WTC11 (cell line): ENCODE data around the gene CELSR1.

Source experiments
- ATF2 ChIP-seq: sonication (generic); formaldehyde crosslinking; IDR thresholded peaks from 2 replicates; pipeline ENCODE4 v1.8.1; 2022; ENCODE audit warnings: low read depth, missing genetic modification reagents, borderline replicate concordance
- CBFB ChIP-seq: sonication (generic); formaldehyde crosslinking; IDR thresholded peaks from 2 replicates; pipeline ENCODE4 v1.8.1; 2022; ENCODE audit warnings: mild to moderate bottlenecking, low read depth, missing genetic modification reagents
- CREB1 ChIP-seq: sonication (generic); formaldehyde crosslinking; IDR thresholded peaks from 2 replicates; pipeline ENCODE4 v1.8.0; 2023; ENCODE audit warnings: mild to moderate bottlenecking, missing genetic modification reagents
- FOXJ3 ChIP-seq: sonication (generic); formaldehyde crosslinking; IDR thresholded peaks from 2 replicates; pipeline ENCODE4 v1.9.0; 2021; ENCODE audit warnings: missing genetic modification reagents, mild to moderate bottlenecking, borderline replicate concordance
- NFE2L1 ChIP-seq: sonication (generic); formaldehyde crosslinking; IDR thresholded peaks from 2 replicates; pipeline ENCODE4 v1.8.1; 2023; ENCODE audit warnings: missing genetic modification reagents
- NR2C2 ChIP-seq: sonication (generic); formaldehyde crosslinking; IDR thresholded peaks from 2 replicates; pipeline ENCODE4 v1.8.0; 2022; ENCODE audit warnings: mild to moderate bottlenecking, missing genetic modification reagents
- SP1 ChIP-seq: sonication (generic); formaldehyde crosslinking; conservative IDR thresholded peaks from 2 replicates; pipeline ENCODE4 v1.8.1; 2022; ENCODE audit warnings: missing genetic modification reagents
- ZNF281 ChIP-seq: sonication (generic); formaldehyde crosslinking; IDR thresholded peaks from 2 replicates; pipeline ENCODE4 v1.8.0; 2023; ENCODE audit warnings: mild to moderate bottlenecking, missing genetic modification reagents
- TF ChIP-seq, protein P1 (sequence below): fragments of 200-600 bp; IDR thresholded peaks from 2 replicates; pipeline ENCODE4 v1.8.0; 2022; ENCODE audit warnings: antibody characterized with exemption
- TF ChIP-seq, protein P2 (sequence below): sonication (generic); formaldehyde crosslinking; IDR thresholded peaks from 2 replicates; pipeline ENCODE4 v1.8.1; 2022; ENCODE audit warnings: missing genetic modification reagents, borderline replicate concordance

DNA sequence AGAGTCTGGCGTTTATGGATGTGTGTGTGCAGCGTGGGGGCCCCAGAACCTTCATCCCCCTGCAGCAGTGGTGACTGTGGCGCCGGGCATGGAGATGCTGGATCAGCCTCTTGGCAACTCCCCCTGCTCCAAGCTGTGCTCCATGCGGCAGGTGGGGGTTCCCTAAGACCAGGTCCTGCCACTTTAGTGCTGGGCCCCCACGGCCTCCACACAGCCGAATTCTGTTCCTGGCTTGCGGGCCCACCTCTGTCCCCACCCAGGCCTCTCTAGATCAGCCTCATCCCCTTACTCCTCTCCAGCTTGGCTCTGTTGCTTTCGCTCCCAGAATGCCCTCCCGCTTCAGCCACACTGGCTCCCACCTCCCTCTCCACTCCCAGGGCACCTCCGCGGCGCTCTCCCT is 142.3 kb downstream of the CELSR1 start:
- TF ChIP-seq, protein P1, sequence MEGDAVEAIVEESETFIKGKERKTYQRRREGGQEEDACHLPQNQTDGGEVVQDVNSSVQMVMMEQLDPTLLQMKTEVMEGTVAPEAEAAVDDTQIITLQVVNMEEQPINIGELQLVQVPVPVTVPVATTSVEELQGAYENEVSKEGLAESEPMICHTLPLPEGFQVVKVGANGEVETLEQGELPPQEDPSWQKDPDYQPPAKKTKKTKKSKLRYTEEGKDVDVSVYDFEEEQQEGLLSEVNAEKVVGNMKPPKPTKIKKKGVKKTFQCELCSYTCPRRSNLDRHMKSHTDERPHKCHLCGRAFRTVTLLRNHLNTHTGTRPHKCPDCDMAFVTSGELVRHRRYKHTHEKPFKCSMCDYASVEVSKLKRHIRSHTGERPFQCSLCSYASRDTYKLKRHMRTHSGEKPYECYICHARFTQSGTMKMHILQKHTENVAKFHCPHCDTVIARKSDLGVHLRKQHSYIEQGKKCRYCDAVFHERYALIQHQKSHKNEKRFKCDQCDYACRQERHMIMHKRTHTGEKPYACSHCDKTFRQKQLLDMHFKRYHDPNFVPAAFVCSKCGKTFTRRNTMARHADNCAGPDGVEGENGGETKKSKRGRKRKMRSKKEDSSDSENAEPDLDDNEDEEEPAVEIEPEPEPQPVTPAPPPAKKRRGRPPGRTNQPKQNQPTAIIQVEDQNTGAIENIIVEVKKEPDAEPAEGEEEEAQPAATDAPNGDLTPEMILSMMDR, result no peak
- TF ChIP-seq NFE2L1 (CRISPR knock-in tag), result no peak
- TF ChIP-seq SP1, result no peak
- no peak for TF ChIP-seq CBFB (CRISPR knock-in tag)
- TF ChIP-seq, protein P2, sequence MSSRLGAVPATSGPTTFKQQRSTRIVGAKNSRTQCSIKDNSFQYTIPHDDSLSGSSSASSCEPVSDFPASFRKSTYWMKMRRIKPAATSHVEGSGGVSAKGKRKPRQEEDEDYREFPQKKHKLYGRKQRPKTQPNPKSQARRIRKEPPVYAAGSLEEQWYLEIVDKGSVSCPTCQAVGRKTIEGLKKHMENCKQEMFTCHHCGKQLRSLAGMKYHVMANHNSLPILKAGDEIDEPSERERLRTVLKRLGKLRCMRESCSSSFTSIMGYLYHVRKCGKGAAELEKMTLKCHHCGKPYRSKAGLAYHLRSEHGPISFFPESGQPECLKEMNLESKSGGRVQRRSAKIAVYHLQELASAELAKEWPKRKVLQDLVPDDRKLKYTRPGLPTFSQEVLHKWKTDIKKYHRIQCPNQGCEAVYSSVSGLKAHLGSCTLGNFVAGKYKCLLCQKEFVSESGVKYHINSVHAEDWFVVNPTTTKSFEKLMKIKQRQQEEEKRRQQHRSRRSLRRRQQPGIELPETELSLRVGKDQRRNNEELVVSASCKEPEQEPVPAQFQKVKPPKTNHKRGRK, result no peak
- TF ChIP-seq CREB1 (CRISPR knock-in tag), result no peak
- TF ChIP-seq ATF2, result no peak
- no peak for TF ChIP-seq ZNF281
- no peak for TF ChIP-seq NR2C2
- no peak for TF ChIP-seq FOXJ3 (CRISPR knock-in tag)
